ENCODE data around the gene EMILIN3. TPM values are rescaled to one million over a fixed set of nuclear protein-coding genes. Genes with fewer than 3 reads are reported as not detected.

The EMILIN3 gene
- total RNA-seq, 2 donors from 2014 or later: 0.14 to 0.27 TPM

- Histone ChIP-seq H3K27me3 (replicated peaks; ENCODE audit: insufficient read depth) (no peaks in the 10 kb centered on the region), H3K27ac (no peak overlapping the region), H3K9me3 (no peaks in the 10 kb centered on the region), H3K4me3 (no peak overlapping the region), H3K4me1 (ENCODE audit: control insufficient read depth in 1 of 2, low read depth in 2 of 2) (no peaks in the 10 kb centered on the region), H3K36me3 (no peaks in the 10 kb centered on the region)
- ATAC-seq (ENCODE audit: insufficient number of reproducible peaks, low FRiP score, low read depth) (no peak), DNase-seq (ENCODE audit: low spot score) (no peak)
- TF ChIP-seq, protein P1, sequence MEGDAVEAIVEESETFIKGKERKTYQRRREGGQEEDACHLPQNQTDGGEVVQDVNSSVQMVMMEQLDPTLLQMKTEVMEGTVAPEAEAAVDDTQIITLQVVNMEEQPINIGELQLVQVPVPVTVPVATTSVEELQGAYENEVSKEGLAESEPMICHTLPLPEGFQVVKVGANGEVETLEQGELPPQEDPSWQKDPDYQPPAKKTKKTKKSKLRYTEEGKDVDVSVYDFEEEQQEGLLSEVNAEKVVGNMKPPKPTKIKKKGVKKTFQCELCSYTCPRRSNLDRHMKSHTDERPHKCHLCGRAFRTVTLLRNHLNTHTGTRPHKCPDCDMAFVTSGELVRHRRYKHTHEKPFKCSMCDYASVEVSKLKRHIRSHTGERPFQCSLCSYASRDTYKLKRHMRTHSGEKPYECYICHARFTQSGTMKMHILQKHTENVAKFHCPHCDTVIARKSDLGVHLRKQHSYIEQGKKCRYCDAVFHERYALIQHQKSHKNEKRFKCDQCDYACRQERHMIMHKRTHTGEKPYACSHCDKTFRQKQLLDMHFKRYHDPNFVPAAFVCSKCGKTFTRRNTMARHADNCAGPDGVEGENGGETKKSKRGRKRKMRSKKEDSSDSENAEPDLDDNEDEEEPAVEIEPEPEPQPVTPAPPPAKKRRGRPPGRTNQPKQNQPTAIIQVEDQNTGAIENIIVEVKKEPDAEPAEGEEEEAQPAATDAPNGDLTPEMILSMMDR (IDR thresholded peaks at IDR 0.05): no peak
These were observed 7.6 kb upstream of the EMILIN3 start for GRCh38 chr20:41373931-41374920.

DNA sequence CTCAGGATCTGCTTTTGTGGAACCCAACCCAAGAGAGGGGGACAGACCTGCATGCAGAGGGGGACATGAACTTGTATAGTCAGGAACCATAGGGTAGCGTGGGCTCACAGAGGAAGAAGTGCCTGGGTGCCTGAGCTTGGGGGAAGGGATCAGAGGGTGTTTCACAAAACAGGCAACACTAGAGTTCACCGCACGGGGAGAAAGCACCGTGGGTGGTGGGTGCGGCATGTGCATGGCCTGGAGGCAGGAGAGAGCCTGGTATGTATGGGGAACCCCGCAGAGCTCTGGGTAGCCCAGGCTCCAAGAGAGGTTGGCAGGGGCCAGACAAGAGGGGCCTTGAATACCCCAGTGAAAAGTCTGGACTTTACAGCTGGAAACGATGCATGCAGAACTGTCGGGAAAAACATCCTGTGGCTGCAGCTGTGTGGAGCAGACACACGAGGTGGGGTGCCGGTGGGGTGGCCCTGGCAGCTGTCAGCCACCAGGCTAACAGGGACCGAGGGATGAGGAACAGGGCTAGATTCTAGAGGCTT is 6.7 kb upstream of the EMILIN3 start:
- ATAC-seq (ENCODE audit: insufficient number of reproducible peaks, low FRiP score, low read depth): no peak
- H3K4me3 ChIP-seq: no peak overlapping the region
- TF ChIP-seq, protein P1 (IDR thresholded peaks at IDR 0.05): no peak
- H3K27me3 ChIP-seq (replicated peaks; ENCODE audit: insufficient read depth): no peaks in the 10 kb centered on the region
- no peaks in the 10 kb centered on the region for H3K36me3 ChIP-seq
- H3K9me3 ChIP-seq: no peaks in the 10 kb centered on the region
- no peak for DNase-seq (ENCODE audit: low spot score)
- H3K4me1 ChIP-seq (ENCODE audit: control insufficient read depth in 1 of 2, low read depth in 2 of 2): no peaks in the 10 kb centered on the region
- no peak overlapping the region for H3K27ac ChIP-seq

DNA sequence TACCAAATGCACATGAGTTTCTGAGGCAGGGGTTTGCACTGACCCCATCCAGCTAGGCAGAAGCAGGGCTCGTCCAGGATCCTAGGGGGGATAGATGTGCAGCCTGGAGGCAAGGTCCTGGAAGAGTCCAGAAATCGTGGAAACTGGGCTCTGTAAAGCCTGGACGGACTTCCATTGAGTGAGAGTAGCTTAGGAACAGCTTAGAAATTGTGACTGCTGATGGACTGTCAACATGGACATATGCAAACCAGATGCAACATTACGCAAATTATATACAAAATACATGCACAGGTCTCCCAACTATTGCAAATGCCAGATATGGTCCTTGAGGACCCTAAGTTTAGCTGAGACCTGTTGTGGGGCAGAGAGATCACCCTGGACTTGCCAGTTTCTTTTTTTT is 4.8 kb upstream of the EMILIN3 start:
- Histone ChIP-seq H3K9me3 (no peaks in the 10 kb centered on the region), H3K4me1 (ENCODE audit: control insufficient read depth in 1 of 2, low read depth in 2 of 2) (no peaks in the 10 kb centered on the region), H3K27ac (no peak overlapping the region), H3K27me3 (replicated peaks; ENCODE audit: insufficient read depth) (no peaks in the 10 kb centered on the region), H3K36me3 (no peaks in the 10 kb centered on the region), H3K4me3 (no peak overlapping the region)
- DNase-seq (ENCODE audit: low spot score) (no peak), ATAC-seq (ENCODE audit: insufficient number of reproducible peaks, low FRiP score, low read depth) (no peak)
- TF ChIP-seq, protein P1 (IDR thresholded peaks at IDR 0.05): no peak

DNA sequence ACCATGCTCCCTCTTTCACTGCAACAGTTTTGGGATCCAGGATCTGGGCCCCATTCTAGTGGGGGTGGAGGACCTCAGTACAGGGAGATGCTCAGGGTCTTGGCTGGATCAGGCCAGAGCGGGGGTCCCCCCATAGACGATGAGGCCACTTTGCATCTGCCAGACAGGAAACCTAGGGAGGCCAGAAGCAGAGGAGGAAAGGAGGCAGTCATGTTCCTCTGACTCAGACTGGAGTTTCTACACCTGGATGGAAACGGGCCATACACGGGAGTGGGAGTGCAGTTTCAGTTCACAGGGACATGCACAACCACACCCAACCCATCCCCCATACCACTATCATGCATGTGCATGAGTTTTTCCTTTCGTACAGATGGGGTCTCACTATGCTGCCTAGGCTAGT is 3.6 kb upstream of the EMILIN3 start:
- TF ChIP-seq, protein P1 (IDR thresholded peaks at IDR 0.05): no peak
- ATAC-seq (ENCODE audit: insufficient number of reproducible peaks, low FRiP score, low read depth): no peak
- Histone ChIP-seq H3K27me3 (replicated peaks; ENCODE audit: insufficient read depth) (no peaks in the 10 kb centered on the region), H3K4me1 (ENCODE audit: control insufficient read depth in 1 of 2, low read depth in 2 of 2) (peaks cover 4 to 11% of the 10 kb centered on the region in 2 donors), H3K36me3 (no peaks in the 10 kb centered on the region), H3K9me3 (no peaks in the 10 kb centered on the region), H3K27ac (no peak overlapping the region), H3K4me3 (no peak overlapping the region)
- DNase-seq (ENCODE audit: low spot score): no peak

DNA sequence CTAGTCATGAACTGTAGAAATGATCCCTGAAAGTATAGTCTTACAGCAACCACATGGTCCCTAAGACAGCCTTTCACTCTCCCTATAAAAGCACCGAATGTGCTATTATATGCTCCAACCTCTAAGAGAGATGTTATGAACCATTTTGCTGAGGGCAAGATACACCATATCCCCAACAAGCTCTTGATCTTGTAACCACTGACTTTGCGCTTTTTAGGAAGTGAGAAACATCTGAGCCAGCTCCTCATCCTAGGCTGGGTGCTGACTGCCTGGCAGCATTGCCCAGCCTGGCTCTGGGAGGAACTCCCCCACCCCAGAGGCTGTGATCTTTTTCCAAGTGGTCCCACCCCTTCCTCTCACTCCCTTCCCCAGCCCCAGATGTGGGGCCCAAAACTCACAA is 3.1 kb upstream of the EMILIN3 start:
- peaks cover 4 to 11% of the 10 kb centered on the region in 2 donors for H3K4me1 ChIP-seq (ENCODE audit: control insufficient read depth in 1 of 2, low read depth in 2 of 2)
- H3K4me3 ChIP-seq: no peak overlapping the region
- no peaks in the 10 kb centered on the region for H3K27me3 ChIP-seq (replicated peaks; ENCODE audit: insufficient read depth)
- no peaks in the 10 kb centered on the region for H3K36me3 ChIP-seq
- no peaks in the 10 kb centered on the region for H3K9me3 ChIP-seq
- TF ChIP-seq, protein P1 (IDR thresholded peaks at IDR 0.05): no peak
- DNase-seq (ENCODE audit: low spot score) (no peak), ATAC-seq (ENCODE audit: insufficient number of reproducible peaks, low FRiP score, low read depth) (no peak)
- H3K27ac ChIP-seq: no peak overlapping the region
